IMR-90 (cell line): Measurements from ENCODE around the gene ITPKB. TPM values are rescaled to one million over a fixed set of nuclear protein-coding genes. Genes with fewer than 3 reads are reported as not detected.

ENCODE experiments used
- microRNA-seq, 2 experiments: library from miRNA; stranded (forward) in 1 of 2; unstranded in 1 of 2; fragments of 10-50 nt in 1 of 2; fragments of <30 nt in 1 of 2; gene quantifications in 1 of 2; microRNA quantifications in 1 of 2; one replicate each; pipeline versions ENCODE3 to v1.1.0; 2013 to 2020; ENCODE audit not compliant: insufficient read depth in 1 of 2, insufficient read length in 1 of 2, unreplicated experiment in 1 of 2
- polyA plus RNA-seq, 3 experiments: library from polyadenylated mRNA; depleted of rRNA; stranded (reverse); fragments of >200 nt; gene quantifications; 2 replicates each; pipeline ENCODE4 v1.2.3, GENCODE V29; 2012; ENCODE audit warnings: low replicate concordance in 1 of 3
- small RNA-seq, 5 experiments: library from RNA; depleted of rRNA; stranded (forward); fragments of <200 nt; gene quantifications; one replicate each; pipeline ENCODE3, GENCODE V24; 2012
- total RNA-seq: library from RNA; depleted of rRNA; stranded (reverse); fragments of >200 nt; gene quantifications from 2 replicates; pipeline ENCODE4 v1.2.3, GENCODE V29; 2012; rRNA removed

Gene ITPKB
- total and polyA plus RNA-seq, 2 of the 4 experiments (the other 2 are of a cell fraction): 0.72 to 1.4 TPM

Small RNAs within 50 kb of the gene (microRNA-seq; reads per million reads assigned to microRNA genes)
- gene RPS27P5 (ENCODE audit: insufficient read depth, insufficient read length): not detected

Small RNAs within 50 kb of the gene (small RNA-seq; reads per million reads assigned to genes)
- gene RPS27P5: 0 reads per million in 5 experiments

Other genes starting within 250 kb of the ITPKB start
- not detected in 2 replicates for gene STUM, start 190.5 kb downstream of the ITPKB start, total RNA-seq
- gene STUM, start 190.5 kb downstream of the ITPKB start, polyA plus RNA-seq (2012; rRNA removed): not detected in 2 replicates
- gene PSEN2, start 131.3 kb upstream of the ITPKB start, total RNA-seq: 20.0 and 24.4 TPM in 2 replicates
- 14.4 and 15.0 TPM in 2 replicates for gene PSEN2, start 131.3 kb upstream of the ITPKB start, polyA plus RNA-seq (2012; rRNA removed)
- 3.3 and 3.8 TPM in 2 replicates for gene COQ8A, start 201.0 kb upstream of the ITPKB start, total RNA-seq
- gene COQ8A, start 201.0 kb upstream of the ITPKB start, polyA plus RNA-seq (2012; rRNA removed): 5.8 and 6.1 TPM in 2 replicates